Cerebellar cortex (tissue), 1 donor: ENCODE measurements around the gene ACE.
A peak's percentile ranks its signal among the peaks of the same experiment; 100 is the strongest.
"Not testable (repeated sequence)": the region's sequence is repeated elsewhere in the genome, so short reads cannot be mapped to it uniquely, and the experiment has no call there.

ENCODE experiments used
- DNase-seq: peaks from one replicate; pipeline ENCODE4 v3.0.0-alpha.2; 2015; ENCODE audit warnings: low spot score

ACE gene

DNA sequence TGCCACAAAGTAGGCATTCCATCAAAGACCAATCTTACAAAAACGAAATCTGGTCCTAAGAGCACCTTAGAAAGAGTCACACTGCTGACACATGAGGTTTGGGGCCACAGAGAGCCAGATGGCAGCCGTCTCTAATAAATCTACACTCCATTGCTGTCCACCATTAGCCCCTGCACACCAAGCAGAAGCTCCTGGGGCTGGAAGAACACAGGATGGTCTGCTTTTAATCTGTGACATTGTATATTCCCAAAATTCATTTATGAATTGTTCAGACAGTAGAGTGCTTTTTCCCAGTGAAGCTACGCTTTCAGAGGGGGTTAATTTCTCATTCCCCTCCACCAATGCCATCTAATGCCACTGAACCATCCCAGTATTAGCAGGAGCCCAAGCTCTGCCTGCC, 32.4 kb upstream of the ACE start:
- no peak for DNase-seq

DNA sequence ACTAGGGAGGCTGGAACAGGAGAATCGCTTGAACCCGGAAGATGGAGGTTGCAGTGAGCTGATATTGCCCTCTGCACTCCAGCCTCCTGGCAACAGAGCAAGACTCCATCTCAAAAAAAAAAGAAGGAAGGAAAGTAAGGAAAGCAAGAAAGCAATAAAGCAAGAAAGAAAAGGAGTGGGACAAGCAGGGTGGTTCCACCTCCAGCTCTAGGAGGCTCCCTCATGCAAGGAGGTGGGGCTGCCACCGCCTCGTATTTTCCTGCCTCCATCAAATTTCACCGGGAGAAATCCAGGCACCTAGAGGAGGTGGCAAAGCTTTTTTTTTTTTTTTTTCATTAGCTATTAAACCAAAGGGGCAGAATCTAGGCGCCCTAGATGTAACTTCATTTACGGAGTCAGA, 31.8 kb upstream of the ACE start:
- no peak for DNase-seq

DNA sequence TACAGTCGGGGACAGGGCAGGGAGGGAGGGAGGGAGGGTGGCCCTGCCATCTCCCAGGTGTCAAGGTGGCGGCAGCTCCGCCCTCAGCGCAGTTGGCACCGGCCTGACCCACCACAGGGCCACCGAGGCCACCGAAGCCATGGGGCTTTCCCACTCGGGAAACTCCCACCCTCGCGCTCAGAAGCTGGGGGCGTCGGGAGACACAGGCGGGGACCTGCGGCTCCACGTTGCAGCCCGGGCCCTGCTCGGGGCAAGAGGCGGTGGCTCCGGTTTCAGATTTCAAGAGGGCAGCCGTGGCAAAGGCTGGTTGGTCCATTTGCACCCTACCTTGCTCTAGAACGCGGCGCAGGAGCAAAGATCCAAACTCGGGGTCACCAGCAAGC, 31.3 kb upstream of the ACE start:
- no peak for DNase-seq

GRCh38 chr17:63445954-63446752, 30.7 kb upstream of the ACE start, which contains the start of gene CYB561:
Gene CYB561, minus strand, starts transcription at chr17:63446306. Its CDS starts 8,759 bp downstream, at chr17:63437547.
- DNase-seq, result peak; percentile 46

GRCh38 chr17:63446753-63447470, 29.9 kb upstream of the ACE start:
- no peak for DNase-seq

DNA sequence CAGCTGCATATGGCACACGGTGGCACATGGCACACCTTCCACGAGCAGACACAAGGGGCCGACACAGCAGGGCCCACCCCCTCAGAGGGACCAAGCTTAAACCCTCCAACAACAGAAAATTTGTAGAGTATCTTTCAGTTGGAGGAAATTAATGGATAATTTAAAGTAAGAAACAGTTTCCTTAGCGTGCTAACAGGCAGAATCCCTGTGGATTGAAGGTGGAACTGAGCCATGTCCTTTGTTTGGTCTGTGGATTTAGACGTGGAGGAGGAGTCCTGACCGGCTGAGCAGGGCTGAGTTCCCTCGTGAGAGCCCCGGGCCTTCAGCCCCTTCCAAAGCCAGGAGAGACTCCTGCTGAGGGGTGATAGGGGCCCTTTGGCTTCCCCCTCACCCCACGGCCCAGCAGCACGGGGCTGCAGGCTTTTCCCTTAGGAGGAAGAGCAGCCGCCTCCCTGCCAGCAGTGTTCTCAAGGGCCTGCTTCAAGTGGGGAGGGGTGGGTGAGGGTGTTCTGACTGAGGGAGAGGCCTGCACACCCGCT, 29.3 kb upstream of the ACE start:
- no peak for DNase-seq

GRCh38 chr17:63448655-63449054, 28.2 kb upstream of the ACE start:
- DNase-seq, result no peak

DNA sequence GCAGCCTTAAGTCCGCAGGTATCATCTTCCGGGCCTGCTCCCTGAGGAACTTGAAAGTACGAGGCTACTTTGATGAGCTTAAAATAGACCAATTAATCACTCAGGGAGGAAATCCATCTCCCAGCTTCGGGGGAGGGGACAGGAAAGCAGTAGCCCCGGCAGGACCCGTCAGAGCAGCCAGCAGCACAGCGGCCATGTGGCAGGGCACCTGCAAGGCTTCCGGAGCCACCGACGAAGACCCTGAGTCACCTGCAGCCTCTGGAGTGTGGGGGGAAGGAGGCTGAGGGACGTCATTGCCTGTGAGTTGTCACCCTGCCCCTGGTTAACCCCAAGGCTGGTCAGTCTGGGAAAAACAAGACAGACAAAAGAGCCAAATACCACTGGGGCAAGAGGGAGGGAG, 26.3 kb upstream of the ACE start:
- no peak for DNase-seq

DNA sequence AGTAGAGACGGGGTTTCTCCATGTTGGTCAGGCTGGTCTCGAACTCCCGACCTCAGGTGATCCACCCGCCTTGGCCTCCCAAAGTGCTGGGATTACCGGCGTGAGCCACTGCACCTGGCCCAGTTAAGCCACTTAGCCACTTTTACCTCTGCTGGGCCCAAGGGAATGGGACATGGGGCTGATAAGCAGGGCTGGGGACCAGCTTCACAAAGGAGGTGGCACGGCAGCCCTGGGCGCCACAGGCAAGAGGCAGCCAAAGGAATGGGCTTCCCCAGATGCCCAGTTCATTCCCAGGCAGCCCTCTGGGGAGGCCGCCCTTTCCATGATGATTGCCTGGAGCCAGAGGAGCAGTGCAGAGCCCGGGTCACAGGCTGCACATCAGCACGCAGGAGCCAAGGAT, 25.7 kb upstream of the ACE start:
- no peak for DNase-seq

DNA sequence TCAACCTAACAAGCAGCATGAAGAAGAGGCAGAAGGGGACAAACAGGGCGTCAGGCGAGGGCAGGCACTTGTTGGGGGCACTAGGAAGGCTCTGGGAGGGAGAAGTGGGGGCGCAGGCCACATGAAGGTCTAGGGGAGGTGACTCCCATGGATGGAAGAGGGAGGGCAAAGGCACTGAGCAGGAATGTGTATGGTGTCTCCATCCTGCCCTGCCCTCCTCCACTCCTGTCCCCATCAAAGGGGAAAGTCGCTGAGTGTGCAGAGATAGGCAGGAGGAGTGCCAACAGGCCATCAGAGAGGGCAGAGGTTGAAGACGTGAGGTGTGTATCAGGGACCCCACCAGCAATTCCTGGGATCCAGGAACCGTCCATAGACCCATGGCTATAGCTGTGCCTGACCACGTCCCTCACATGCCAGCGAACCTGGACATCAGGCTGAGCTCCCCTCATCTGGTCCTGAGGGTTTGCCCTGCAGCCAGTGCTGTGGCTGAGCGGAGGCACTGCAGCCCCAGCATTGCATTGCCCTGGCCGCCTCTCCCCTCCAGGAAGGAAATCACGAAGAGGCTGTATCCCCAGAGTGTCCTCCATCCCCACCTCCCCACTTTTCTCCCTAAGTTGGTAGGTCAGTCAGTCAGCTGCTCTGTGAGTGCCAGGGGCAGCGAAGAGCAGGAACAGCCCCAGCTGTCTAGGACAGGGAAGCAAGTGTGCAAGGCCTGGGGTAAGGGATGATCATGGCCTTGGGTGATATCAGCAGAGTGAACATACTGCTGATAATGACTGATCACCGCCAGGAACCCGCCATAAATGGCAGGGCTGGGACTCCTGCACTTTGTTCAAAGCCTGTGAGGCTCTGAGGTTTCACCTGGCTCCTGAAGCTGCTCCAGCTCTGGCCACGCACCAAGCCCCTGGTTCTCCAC, 24.6 kb upstream of the ACE start:
- no peak for DNase-seq

DNA sequence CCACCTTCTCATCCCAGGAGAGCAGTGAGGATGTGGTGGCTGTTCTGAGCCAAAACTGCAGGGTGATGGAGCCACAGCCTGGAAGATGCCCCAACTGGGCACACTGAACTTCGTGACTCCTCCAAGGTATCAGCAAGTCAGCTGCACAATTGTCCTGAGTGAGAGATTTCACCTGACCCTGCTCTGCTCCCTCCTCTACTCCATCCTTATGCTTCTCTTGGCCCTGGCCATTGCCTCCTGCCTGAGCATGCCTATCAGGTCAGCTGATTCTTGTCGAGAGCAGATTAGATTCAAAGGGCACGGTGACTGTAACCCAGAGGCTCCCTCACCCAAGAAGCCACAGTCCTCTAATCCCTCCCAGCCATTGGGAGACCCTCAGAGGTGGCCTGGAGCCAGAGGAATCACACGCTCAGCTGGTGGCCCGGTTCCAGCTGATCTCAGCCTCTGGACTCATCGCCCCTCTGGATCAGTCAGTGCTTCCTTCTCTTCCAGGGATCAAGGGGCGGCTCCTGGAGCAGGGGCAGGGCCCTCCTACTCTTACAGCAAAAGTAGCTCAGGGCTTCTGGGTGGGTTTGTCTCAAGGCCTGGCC, 23.8 kb upstream of the ACE start:
- DNase-seq, result no peak

- DNase-seq, result not testable (repeated sequence)
These were observed 22.5 kb upstream of the ACE start for GRCh38 chr17:63454357-63454756.

- no peak for DNase-seq
These were observed 21.9 kb upstream of the ACE start for GRCh38 chr17:63454915-63455314.

DNA sequence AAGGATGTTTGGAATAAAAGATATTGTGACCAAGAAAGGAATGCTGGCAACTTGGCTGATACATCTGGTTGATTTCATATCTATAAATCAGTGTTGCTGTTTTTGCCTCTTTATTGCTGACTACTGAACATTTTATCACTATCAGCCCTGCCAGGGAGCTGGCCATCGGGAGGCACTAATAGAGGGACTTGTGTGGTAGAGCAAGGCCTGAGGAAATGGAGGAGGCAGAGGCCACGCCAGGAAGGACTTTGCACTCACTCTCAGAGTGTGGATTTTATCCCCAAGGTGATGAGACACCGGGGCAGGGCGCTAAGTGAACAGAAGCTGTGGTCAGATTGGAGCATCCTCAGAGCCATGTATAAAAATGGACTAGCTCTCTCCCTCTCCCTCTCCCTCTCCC, 21.4 kb upstream of the ACE start:
- no peak for DNase-seq

DNA sequence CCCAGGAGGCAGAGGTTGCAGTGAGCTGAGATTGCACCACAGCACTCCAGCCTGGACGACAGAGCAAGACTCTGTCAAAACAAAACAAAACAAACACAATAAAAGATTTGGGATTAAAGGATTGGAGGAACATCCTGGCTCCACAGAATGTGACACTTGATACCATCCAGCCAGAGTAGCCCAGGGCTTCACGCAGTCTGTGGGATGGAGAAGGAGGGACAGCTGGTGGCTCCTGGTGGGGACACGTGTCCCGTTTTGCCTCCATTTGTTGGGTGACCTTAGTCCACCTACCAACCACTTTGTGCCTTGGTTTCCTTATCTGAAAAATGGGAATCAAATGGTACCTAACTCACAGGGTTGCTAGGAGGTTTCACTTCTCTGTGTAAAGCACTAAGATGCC, 18.4 kb upstream of the ACE start:
- no peak for DNase-seq

GRCh38 chr17:63460018-63460417, 16.8 kb upstream of the ACE start:
- DNase-seq, result no peak

- DNase-seq, result no peak
These were observed 13.1 kb upstream of the ACE start for GRCh38 chr17:63463771-63464170.

GRCh38 chr17:63464691-63465236, 12.1 kb upstream of the ACE start:
- no peak for DNase-seq

GRCh38 chr17:63468099-63468498, 8.8 kb upstream of the ACE start:
- DNase-seq, result not testable (repeated sequence)

DNA sequence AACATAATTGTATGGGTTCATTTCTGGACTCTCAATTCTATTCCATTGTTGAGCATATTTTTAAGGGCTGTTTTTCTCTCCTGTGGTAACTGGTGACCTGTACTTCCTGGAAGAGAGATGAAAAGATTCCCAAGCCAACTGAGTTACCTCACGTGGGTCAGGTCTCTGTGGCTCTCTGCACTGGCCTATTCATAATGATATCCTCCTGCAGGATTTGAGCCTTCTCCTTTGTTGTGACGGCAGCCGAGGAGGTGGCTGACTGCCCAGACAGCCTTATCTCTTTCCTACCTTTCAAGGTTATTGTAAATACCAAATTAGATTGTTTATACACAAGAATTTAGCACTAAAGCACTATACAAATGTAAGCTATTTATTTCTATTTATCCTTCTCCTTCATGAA, 2.7 kb upstream of the ACE start:
- DNase-seq, result no peak
